Mucosa of stomach (tissue), 1 donor: ENCODE measurements around the gene PATJ.
"Not testable (repeated sequence)": the region's sequence is repeated elsewhere in the genome, so short reads cannot be mapped to it uniquely, and the experiment has no call there.

Experiments used
- H3K27me3 ChIP-seq: one replicate; pipeline ENCODE4 v1.7.0; 2013; ENCODE audit warnings: mild to moderate bottlenecking, low read length; ENCODE audit not compliant: control insufficient read depth, insufficient read depth
- H3K36me3 ChIP-seq: one replicate; pipeline ENCODE4 v1.7.0; 2013; ENCODE audit warnings: low read length; ENCODE audit not compliant: control insufficient read depth, insufficient read depth
- H3K4me1 ChIP-seq: one replicate; pipeline ENCODE4 v1.7.0; 2013; ENCODE audit warnings: mild to moderate bottlenecking, low read length; ENCODE audit not compliant: control insufficient read depth, insufficient read depth
- H3K4me3 ChIP-seq: one replicate; pipeline ENCODE4 v1.7.0; 2013; ENCODE audit warnings: low read length
- H3K9ac ChIP-seq: one replicate; pipeline ENCODE4 v1.7.0; 2013; ENCODE audit warnings: mild to moderate bottlenecking, low read length, moderate library complexity
- H3K9me3 ChIP-seq: one replicate; pipeline ENCODE4 v1.7.0; 2013; ENCODE audit warnings: mild to moderate bottlenecking, low read length, moderate library complexity; ENCODE audit not compliant: control insufficient read depth
- donor health status: Pancreatic carcinoma.

PATJ gene

DNA sequence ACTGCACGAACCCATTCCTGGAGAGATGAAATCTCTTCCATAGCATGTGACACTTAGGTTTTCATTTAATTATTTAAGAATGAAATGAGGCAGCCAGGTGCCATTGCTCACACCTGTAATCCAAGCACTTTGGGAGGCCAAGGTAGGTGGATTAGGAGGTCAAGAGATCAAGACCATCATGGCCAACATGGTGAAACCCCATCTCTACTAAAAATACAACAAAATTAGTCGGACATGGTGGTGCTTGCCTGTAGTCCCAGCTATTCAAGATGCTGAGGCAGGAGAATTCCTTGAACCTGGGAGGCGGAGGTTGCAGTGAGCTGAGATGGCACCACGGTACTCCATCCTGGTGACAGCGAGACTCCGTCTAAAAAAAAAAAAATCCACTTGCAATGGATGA lies 470.1 kb downstream of the PATJ start:
- Histone ChIP-seq H3K9me3 (no peaks in the 10 kb centered on the region), H3K36me3 (no peaks in the 10 kb centered on the region), H3K27me3 (no peaks in the 10 kb centered on the region), H3K4me1 (no peaks in the 10 kb centered on the region), H3K9ac (no peak overlapping the region), H3K4me3 (no peak overlapping the region)

DNA sequence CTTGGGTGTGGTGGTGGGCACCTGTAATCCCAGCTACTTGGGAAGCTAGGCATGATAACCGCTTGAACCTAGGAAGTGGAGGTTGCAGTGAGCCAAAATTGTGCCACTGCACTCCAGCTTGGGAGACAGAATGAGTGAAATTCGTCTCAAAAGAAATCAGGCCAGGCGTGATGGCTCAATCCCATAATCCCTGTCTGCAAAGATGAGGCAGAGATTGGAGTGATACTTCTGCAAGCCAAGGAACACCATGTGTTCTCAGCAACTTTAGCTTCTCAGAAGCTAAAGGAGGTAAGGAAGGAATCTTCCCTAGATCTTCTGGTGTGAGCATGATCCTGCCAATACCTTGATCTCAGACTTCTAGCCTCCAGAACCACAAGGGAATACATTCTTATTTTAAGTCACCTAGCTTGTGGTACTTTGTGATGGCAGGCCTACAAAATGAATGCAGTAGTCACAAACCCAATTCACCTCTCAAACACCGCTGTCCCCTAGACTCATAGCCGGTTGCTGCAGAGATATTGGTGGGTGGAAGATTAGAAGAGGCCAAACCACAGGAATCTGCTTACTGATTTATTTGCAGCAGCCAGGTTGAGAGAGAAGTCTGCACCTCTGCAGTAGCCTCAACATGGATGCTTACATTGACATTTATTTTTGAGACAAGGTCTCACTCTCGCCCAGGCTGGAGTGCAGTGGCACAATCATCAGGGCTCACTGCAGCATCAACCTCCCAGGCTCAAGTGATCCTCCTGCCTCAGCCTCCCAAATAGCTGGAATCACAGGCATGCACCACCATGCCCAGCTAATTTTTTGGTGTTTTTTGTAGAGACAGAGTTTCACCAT lies 471.0 kb downstream of the PATJ start:
- H3K4me3 ChIP-seq: no peak overlapping the region
- H3K27me3 ChIP-seq: no peaks in the 10 kb centered on the region
- H3K9ac ChIP-seq: no peak overlapping the region
- H3K4me1 ChIP-seq: no peaks in the 10 kb centered on the region
- no peaks in the 10 kb centered on the region for H3K36me3 ChIP-seq
- H3K9me3 ChIP-seq: no peaks in the 10 kb centered on the region

- Histone ChIP-seq H3K9ac (no peak overlapping the region), H3K36me3 (no peaks in the 10 kb centered on the region), H3K4me3 (no peak overlapping the region), H3K9me3 (no peaks in the 10 kb centered on the region), H3K4me1 (no peaks in the 10 kb centered on the region), H3K27me3 (no peaks in the 10 kb centered on the region)
These were observed 476.3 kb downstream of the PATJ start for GRCh38 chr1:62218604-62219003.

DNA sequence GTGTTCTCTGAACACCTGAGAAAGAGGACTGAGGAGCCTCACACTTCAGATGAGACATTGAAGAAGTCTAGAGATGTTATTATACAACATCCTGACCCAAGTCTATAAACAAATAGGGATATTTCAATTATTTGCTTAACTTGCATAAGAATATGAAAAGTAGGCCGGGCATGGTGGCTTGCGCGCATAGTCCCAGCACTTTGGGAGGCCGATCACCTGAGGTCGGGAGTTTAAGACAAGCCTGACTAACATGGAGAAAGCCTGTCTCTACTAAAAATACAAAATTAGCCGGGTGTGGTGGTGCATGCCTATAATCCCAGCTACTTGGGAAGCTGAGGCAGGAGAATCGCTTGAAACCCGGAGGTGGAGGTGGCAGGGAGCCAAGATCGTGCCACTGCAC lies 478.2 kb downstream of the PATJ start:
- H3K36me3 ChIP-seq, H3K9me3 ChIP-seq, H3K4me3 ChIP-seq, H3K4me1 ChIP-seq, H3K9ac ChIP-seq, H3K27me3 ChIP-seq: not testable (repeated sequence)

DNA sequence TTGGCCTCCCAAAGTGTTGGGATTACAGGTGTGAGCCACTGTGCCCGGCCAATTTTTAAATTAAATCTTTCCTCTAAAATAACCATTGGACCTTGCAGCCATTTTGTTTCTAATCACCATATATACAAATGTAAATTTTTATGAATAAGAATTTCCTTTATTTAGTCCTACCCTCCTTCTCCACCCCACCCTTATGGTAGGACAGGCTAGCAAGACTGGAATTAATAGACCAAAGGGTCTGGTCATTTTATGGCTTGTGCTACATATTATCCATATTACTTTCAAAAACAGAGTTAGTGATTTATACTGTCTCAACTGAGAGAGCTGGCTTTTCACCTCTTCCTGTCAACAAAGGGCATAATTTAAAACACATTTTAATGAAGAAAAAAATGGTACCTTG lies 478.9 kb downstream of the PATJ start:
- Histone ChIP-seq H3K9me3 (no peaks in the 10 kb centered on the region), H3K27me3 (no peaks in the 10 kb centered on the region), H3K36me3 (no peaks in the 10 kb centered on the region), H3K4me3 (no peak overlapping the region), H3K4me1 (no peaks in the 10 kb centered on the region), H3K9ac (no peak overlapping the region)

DNA sequence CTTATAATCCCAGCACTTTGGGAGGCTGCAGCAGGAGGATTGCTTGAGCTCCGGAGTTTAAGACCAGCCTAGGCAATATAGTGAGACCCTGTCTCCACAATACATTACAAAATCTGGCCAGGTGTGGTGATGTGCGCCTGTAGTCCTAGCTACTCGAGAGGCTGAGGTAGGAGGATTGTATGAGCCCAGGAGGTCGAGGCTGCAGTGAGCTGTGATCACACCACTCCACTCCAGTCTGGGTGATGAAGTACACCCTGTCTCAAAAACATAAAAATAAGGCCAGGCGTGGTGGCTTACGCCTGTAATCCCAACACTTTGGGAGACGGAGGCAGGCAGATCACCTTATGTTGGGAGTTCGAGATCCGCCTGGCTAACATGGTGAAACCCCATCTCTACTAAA lies 480.0 kb downstream of the PATJ start:
- Histone ChIP-seq H3K9me3 (no peaks in the 10 kb centered on the region), H3K27me3 (no peaks in the 10 kb centered on the region), H3K9ac (no peak overlapping the region), H3K4me3 (no peak overlapping the region), H3K4me1 (no peaks in the 10 kb centered on the region), H3K36me3 (no peaks in the 10 kb centered on the region)

GRCh38 chr1:62224182-62224581 lies 481.9 kb downstream of the PATJ start:
- no peak overlapping the region for H3K9ac ChIP-seq
- H3K27me3 ChIP-seq: no peaks in the 10 kb centered on the region
- H3K9me3 ChIP-seq: no peaks in the 10 kb centered on the region
- H3K4me1 ChIP-seq: no peaks in the 10 kb centered on the region
- H3K4me3 ChIP-seq: no peak overlapping the region
- H3K36me3 ChIP-seq: no peaks in the 10 kb centered on the region

DNA sequence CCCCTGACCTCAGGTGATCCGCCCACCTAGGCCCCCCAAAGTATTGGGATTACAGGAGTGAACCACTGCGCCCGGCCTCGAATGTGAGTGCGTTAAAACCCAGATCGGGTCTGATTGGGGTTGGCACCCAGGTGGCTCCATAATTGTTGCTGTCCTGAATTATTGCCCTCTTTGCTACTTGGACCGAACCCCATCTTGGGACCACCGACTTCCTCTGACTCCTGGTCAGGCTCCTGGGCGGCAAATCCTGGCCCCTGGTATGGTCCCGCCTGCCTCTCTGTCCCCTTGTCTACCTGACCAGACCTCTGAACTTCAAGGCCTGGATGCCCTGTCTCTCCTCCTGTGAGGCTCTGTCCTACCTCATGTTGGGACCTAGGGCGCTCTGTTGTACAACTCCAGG lies 485.2 kb downstream of the PATJ start:
- Histone ChIP-seq H3K36me3 (no peaks in the 10 kb centered on the region), H3K4me1 (no peaks in the 10 kb centered on the region), H3K9me3 (no peaks in the 10 kb centered on the region), H3K4me3 (no peak overlapping the region), H3K27me3 (no peaks in the 10 kb centered on the region), H3K9ac (no peak overlapping the region)
